ENCODE data around the gene CDK5RAP1. TPM values are rescaled to one million over a fixed set of nuclear protein-coding genes. Genes with fewer than 3 reads are reported as not detected.

CDK5RAP1 gene
- total and polyA plus RNA-seq, 4 donors = 11.3 to 22.1 (median 14.8) TPM

DNA sequence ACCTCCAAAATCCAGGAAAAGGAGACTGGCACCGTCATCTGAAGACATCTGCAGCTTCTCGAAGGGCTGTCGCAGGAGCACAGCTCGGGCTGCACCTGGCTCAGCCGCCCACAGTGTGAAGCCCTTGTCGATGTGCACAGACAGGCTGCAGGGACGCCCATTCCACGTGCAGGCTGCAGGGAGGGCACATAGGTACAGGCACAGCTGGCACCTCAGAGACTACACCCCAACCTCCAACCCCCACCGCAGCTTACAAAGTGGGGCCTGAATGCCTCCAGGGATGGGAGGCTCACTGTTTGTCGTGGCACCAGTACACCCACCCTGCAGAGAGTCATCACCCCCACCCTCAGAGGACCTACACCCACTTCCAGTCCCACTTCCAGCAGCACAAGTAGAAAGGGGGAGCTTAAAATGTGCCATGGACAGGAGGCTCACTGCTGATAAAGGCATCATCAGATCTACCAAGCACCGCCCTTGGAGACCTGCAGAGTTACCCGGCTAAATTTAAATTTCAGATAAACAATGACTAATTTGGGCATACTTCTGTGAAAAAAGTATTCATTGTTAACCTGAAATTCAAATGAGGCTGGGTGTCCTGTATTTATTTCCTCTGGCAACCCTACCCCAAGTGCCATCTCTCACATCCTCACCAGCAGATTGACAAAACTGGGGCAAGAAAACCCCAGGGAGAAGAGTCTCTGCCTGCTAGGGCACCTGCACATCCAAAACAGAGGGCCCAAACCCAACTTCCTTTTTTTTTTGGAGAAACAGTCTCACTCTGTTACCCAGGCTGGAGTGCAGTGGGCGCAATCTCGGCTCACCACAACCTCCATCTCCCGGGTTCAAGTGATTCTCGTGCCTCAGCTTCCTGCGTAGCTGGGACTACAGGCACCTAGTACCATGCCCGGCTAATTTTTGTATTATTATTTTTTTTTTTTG lies 7.7 kb upstream of the CDK5RAP1 start:
- H3K9ac ChIP-seq (ENCODE audit: low read depth in 1 of 2, low read length in 2 of 2) = no peak overlapping the region
- DNase-seq (ENCODE audit: low spot score) = no peak
- H3K4me3 ChIP-seq (ENCODE audit: low read depth in 1 of 3, low read length in 3 of 3) = no peak overlapping the region
- no peaks in the 10 kb centered on the region for H3K27me3 ChIP-seq (ENCODE audit: control insufficient read depth in 4 of 4, insufficient read depth in 4 of 4, low read length in 3 of 4)
- no peaks in the 10 kb centered on the region for H3K9me3 ChIP-seq (ENCODE audit: control insufficient read depth in 4 of 4, low read length in 3 of 4)
- H3K4me1 ChIP-seq (ENCODE audit: control insufficient read depth in 4 of 4, insufficient read depth in 4 of 4, low read length in 3 of 4) = peaks cover 0 to 3% (median 0%) of the 10 kb centered on the region in 4 donors
- WGBS = 94% methylated on average over 18 of the region's 18 CpGs
- peaks cover 4 to 28% (median 7%) of the 10 kb centered on the region in 4 donors for H3K36me3 ChIP-seq (ENCODE audit: control insufficient read depth in 4 of 4, insufficient read depth in 3 of 4, low read depth in 1 of 4, low read length in 3 of 4)
- no peak overlapping the region for H3K27ac ChIP-seq (ENCODE audit: low read depth in 1 of 2, low read length in 2 of 2)
- TF ChIP-seq, protein P1, sequence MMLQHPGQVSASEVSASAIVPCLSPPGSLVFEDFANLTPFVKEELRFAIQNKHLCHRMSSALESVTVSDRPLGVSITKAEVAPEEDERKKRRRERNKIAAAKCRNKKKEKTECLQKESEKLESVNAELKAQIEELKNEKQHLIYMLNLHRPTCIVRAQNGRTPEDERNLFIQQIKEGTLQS (IDR thresholded peaks at IDR 0.05) = no peak
- TF ChIP-seq JUND (IDR thresholded peaks at IDR 0.05) (no peak), YY1 (IDR thresholded peaks at IDR 0.05) (no peak), RAD21 (IDR thresholded peaks at IDR 0.05) (no peak), FOXA1 (IDR thresholded peaks at IDR 0.05) (no peak), HNF4A (conservative IDR thresholded peaks at IDR 0.05) (no peak), EGR1 (IDR thresholded peaks at IDR 0.05; ENCODE audit: low read depth in 2 of 2) (no peak), SP1 (IDR thresholded peaks at IDR 0.05) (no peak)
- TF ChIP-seq, protein P2, sequence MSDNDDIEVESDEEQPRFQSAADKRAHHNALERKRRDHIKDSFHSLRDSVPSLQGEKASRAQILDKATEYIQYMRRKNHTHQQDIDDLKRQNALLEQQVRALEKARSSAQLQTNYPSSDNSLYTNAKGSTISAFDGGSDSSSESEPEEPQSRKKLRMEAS (IDR thresholded peaks at IDR 0.05) = no peak

DNA sequence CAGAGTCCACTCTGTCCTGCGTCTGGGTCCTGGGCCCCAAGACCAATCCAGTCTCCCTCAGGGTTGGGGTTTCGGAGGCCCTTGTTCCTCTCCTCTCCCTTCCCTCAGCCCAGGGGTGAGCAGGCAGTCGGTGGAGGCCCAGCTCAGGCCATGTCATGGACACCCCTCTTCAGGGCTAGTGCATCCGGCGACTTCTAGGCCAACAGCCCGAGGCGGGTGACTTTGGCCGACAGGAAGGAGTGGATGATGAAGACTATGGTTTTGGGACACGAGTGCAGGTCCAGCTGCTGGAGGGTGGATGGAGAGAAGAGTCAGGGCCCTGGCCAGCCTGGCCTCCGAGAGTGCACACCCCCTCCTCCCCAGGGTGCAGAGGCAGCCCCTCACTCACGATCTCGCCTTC lies 7.0 kb upstream of the CDK5RAP1 start:
- Histone ChIP-seq H3K36me3 (ENCODE audit: control insufficient read depth in 4 of 4, insufficient read depth in 3 of 4, low read depth in 1 of 4, low read length in 3 of 4) (peaks cover 4 to 28% (median 7%) of the 10 kb centered on the region in 4 donors), H3K4me1 (ENCODE audit: control insufficient read depth in 4 of 4, insufficient read depth in 4 of 4, low read length in 3 of 4) (peaks cover 0 to 3% (median 0%) of the 10 kb centered on the region in 4 donors), H3K27ac (ENCODE audit: low read depth in 1 of 2, low read length in 2 of 2) (no peak overlapping the region), H3K9me3 (ENCODE audit: control insufficient read depth in 4 of 4, low read length in 3 of 4) (no peaks in the 10 kb centered on the region), H3K27me3 (ENCODE audit: control insufficient read depth in 4 of 4, insufficient read depth in 4 of 4, low read length in 3 of 4) (no peaks in the 10 kb centered on the region), H3K9ac (ENCODE audit: low read depth in 1 of 2, low read length in 2 of 2) (no peak overlapping the region), H3K4me3 (ENCODE audit: low read depth in 1 of 3, low read length in 3 of 3) (no peak overlapping the region)
- WGBS = 94% methylated on average over 12 of the region's 12 CpGs
- no peak for DNase-seq (ENCODE audit: low spot score)
- no peak for TF ChIP-seq EGR1 (IDR thresholded peaks at IDR 0.05; ENCODE audit: low read depth in 2 of 2)
- TF ChIP-seq, protein P3, sequence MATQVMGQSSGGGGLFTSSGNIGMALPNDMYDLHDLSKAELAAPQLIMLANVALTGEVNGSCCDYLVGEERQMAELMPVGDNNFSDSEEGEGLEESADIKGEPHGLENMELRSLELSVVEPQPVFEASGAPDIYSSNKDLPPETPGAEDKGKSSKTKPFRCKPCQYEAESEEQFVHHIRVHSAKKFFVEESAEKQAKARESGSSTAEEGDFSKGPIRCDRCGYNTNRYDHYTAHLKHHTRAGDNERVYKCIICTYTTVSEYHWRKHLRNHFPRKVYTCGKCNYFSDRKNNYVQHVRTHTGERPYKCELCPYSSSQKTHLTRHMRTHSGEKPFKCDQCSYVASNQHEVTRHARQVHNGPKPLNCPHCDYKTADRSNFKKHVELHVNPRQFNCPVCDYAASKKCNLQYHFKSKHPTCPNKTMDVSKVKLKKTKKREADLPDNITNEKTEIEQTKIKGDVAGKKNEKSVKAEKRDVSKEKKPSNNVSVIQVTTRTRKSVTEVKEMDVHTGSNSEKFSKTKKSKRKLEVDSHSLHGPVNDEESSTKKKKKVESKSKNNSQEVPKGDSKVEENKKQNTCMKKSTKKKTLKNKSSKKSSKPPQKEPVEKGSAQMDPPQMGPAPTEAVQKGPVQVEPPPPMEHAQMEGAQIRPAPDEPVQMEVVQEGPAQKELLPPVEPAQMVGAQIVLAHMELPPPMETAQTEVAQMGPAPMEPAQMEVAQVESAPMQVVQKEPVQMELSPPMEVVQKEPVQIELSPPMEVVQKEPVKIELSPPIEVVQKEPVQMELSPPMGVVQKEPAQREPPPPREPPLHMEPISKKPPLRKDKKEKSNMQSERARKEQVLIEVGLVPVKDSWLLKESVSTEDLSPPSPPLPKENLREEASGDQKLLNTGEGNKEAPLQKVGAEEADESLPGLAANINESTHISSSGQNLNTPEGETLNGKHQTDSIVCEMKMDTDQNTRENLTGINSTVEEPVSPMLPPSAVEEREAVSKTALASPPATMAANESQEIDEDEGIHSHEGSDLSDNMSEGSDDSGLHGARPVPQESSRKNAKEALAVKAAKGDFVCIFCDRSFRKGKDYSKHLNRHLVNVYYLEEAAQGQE (IDR thresholded peaks at IDR 0.05) = no peak
- TF ChIP-seq HNF4G (IDR thresholded peaks at IDR 0.05) = no peak
- no peak for TF ChIP-seq YY1 (IDR thresholded peaks at IDR 0.05)
- no peak for TF ChIP-seq NR2F2 (IDR thresholded peaks at IDR 0.05)
- no peak for TF ChIP-seq HNF4A (conservative IDR thresholded peaks at IDR 0.05)
- TF ChIP-seq, protein P1 (IDR thresholded peaks at IDR 0.05) = no peak
- no peak for TF ChIP-seq TAF1 (conservative IDR thresholded peaks at IDR 0.05)
- TF ChIP-seq, protein P2 (IDR thresholded peaks at IDR 0.05) = no peak
- TF ChIP-seq GABPA (IDR thresholded peaks at IDR 0.05 in 1 of 2, conservative IDR thresholded peaks at IDR 0.05 in 1 of 2) = no peak
- no peak for TF ChIP-seq RXRA (IDR thresholded peaks at IDR 0.05)

Measured in liver (tissue), 9 donors.